ENCODE measurements around the gene CRIP2.

Gene CRIP2

DNA sequence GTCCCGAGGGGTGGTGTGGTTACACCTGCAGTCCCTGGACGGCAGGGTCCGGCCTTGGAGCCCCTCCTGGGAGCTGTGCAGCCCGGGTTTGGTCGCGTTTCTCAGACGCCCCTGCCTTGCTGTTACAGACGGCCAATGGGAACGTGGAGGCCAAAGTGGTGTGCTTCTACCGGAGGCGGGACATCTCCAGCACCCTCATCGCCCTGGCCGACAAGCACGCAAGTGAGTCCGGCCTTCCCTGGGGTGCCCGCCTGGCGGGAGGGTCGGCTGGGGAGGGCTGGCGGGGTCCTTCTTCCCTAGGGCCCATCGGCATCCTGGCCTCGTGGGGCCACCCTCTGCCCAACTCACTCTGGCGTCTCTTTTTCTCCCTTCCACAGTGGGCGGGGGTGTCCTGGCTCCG, 29.3 kb upstream of the CRIP2 start:
- DNase-seq = no peak

DNA sequence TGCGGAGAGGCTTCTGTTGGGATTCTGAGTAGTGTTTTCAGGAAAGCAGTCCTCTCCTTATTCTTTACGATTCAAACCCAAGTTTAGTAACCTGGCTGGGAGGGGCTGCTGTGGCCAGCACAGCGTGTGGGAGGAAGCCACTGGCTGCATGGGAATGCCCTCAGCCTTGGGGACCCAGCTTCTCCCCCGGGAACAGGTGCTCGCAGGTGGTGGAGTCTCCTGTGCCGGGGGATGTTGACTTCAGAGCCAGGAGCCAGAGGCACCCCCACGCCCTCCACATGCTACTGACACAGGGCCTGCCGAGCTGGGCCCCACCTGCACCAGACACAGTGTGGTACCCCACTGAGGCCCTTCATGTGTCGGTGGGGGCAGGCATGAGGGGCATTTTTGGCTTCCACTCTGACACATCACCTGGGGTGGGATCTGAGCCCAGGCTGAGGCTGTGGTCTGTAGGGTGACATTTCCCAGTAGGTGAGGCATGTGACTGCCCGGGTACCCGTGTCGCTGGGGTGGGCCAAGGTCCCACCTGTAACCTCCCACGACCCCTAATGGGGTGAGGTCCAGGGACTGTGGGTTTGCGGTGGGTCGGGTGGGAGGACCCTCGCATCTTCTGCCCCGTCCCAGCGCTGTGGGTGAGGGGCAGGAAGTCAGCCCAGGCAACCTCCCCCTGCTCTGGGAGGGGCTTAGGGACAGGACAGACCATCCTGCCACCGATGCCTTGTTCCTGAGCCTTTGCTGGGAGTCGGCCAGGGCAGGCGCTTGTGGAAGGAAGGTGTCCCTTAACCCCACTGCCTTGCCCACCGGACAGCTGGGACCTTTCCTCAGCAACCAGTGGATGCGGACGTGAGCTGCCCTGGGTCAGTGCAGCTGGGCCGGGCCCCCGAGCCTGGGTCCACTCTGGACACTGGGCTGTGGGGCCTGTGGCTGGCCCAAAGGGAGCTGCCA, 28.4 kb upstream of the CRIP2 start:
- no peak for DNase-seq

DNA sequence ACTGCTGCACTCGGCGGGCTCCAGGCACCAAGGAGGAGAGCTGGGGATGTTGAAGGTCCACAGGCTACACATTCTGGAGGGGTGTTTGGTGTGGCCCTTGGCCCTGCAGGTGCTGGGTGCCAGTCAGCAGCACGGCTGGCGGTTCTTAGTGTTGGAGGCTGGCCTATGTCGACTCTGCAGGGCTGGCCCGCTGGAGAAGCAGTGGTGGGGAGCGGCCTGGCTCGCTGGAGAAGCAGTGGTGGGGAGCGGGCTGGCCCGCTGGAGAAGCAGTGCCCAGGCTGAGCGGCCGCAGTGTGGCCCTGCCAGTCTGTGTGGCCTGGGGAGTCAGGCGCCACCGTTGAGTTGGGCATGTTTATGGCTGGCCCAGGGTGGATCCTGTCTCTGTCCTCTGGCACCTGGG, 27.6 kb upstream of the CRIP2 start:
- DNase-seq = no peak

DNA sequence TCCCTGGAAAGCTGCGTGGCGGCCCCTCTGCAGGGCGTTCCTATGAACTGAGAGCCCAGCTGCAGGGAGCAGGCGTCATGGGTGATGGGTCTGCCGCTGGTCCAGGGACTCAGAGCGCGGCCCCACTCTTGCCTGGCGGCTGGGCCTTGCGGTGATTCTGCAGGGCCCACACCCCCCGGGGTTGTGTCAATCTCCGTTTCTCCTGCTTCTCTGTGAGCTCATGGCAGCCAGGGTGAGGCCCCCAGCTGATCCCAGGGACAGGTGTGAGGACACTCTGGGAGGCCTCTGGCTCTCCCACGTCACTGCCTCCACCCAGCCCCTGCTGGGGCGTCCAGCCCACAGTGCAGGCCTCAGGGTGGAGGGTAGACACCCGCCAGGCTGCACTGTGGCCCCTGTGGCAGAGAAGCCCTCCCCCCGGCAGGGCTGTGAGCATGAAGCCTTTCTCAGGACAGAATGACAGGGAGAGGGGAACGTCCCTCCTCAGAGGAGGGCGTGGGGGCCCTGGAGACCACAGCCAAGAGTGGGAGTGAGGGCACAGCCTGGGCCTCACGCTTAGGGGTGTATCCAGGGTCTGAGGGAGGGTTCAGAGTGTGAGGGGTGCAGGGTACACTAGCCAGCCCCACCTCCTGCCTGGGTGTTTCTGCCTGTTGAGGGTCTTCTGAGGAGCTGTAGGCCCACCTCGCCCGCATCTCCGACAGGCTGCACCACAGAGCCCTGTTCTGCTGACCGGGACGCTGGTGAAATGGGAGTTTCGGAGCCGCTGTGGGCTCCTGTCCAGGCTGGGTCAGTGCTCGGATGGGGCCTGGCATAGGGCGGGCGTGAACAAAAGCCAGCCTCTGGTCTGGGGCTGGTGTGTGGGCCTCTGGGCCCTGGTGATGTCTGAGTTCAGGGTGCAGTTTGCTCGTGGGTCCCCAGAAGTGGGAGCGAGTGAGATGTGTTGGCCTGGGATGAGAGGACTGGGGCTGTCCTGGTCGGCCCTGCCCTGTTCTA, 26.7 kb upstream of the CRIP2 start:
- no peak for DNase-seq

DNA sequence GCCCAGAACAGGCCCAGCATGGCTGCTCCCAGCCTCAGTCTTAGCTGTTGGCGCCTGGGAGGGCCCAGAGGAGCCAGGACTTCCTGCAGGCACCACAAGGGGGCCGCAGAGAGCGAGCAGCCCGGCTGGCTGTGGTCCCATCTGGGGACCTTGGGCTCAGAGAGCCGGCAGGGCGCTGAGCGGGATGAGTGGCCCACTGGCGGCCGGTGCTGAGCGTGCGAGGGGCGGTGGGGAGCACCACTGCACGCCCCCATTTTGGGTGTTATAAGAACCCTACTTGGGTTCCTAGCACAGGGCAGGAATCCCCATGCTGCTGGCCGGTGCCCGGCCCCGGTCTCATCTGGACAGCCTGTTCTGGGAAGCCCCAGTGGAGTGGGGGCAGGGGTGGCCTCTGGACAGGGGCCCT, 25.9 kb upstream of the CRIP2 start:
- DNase-seq = no peak

DNA sequence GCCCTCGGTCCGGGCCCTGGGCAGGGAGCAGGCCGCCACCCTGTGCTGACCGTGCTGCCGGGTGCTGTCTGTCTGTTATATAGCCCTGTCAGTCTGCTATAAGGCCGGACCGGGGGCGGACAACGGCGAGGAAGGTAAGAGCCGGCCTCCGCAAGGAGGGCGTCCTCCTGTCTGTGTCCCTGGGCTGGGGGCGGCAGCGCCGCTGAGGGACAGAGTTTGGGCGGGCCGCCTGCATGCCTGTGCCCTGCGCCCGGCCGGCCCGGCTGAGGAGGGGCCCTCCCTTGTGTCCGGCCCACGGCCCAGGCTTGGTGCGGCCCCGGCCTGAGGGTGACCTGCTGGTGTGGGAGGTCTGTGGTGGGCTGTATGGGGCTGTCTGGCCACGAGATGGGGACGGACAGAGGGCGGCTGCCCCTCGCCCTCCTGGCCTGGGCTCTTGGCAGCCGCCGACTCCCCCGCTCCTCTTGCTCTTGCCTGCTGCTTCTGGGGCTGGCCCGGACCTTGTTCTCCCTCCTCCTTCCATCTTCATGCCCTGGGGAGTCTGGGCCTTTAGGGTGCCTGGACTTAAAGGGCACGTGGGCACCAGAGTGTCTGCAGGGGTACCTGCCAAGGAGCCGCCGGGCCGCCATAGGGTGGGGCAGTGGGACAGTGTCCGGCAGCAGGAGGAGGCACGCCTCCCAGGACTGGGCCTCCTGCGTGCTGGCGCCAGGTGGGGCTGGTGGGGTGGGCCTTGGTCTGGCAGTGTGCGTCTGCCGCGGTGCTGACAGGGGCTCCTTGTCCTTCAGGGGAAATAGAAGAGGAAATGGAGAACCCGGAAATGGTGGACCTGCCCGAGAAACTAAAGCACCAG, 25.1 kb upstream of the CRIP2 start:
- no peak for DNase-seq

DNA sequence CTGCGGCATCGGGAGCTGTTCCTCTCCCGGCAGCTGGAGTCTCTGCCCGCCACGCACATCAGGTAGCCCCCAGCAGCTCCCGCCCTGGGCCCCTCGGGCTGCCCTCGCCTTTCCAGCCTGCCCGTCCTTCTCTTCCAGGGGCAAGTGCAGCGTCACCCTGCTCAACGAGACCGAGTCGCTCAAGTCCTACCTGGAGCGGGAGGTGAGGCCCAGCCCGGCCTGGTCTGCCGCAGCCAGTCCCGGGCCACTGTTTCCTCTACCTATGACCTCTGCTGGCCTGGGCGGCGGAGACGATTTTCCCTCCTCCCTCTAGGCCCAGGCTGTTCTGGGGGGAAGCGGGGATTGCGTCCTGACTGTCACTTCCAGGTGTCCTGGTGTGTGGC, 24.5 kb upstream of the CRIP2 start:
- no peak for DNase-seq

DNA sequence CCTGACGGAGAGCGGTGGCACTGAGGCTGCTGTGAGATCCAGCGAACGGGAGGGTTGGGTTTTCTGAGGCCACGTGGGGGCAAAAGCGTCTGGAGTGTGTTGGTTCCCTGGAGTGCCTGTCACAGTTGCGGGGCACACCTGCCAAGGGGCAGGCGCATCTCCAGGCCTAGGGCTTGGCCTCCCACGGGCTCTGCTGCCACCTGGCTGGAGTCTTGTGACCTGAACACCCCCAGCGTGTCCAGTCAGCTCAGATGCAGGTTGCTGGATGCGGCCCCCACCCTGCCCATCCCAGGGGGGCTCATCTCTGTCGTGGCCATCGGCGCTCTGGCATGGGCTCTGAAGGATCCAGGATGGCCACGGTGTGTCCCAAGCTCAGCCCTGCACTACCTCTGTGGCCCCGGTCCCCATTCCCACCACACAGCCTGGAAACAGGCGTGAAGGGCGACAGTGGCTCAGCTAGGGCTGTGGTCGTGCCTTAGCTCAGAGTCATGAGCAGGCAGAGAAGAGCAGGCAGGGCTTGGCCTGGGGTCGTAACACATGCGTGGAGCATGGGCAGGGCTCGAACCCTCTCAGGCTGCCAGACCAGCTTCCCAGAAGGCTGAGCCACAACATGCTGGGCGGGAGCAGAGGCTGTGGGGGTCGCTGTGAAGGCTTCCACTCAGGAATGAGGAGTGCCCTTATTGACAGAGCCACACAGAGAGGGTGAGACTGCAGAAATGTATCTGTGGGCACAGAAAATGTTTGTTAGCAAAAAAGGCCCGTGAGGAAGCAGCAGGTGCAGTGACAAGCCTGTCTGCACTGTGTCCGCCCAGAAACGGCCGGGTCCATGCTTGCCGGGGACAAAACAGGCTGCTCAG, 23.5 kb upstream of the CRIP2 start:
- no peak for DNase-seq

DNA sequence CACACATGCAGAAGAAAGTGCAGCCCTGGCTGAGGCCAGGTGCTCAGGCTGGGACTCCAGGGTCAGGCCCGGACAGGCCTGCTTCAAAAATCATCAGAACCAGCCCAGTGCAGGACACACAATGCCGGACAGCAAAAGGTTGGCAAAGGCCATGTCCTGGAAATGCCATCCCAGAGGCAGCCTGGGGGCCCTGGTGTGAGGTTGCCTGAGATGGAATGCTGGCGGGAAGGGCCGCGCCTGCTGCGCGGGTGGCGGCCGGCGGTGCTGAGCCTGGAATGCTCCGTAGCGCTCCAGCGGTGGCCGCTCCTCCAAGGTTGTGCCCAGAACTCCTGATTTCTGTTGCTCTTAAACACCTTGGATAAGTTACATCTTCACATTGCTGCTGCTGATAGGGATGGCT, 21.7 kb upstream of the CRIP2 start:
- DNase-seq = no peak

DNA sequence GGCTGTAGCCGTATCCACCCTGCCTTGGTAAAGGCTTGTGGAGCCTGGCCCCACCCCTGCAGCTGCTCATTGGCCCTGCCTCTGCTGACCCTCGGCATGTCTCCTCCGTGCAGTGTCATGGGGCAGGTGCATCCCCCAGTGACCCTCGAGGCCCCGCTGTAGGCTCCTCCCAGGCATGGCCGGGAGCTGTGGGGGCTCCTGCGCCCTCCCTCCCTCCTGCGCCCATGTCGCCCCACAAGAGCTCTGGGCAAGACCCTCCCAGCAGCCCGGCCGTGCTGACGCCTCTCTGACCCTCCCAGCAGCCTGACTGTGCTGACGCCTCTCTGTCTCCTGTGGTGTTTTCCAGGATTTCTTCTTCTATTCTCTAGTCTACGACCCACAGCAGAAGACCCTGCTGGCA, 20.8 kb upstream of the CRIP2 start:
- DNase-seq = no peak

DNA sequence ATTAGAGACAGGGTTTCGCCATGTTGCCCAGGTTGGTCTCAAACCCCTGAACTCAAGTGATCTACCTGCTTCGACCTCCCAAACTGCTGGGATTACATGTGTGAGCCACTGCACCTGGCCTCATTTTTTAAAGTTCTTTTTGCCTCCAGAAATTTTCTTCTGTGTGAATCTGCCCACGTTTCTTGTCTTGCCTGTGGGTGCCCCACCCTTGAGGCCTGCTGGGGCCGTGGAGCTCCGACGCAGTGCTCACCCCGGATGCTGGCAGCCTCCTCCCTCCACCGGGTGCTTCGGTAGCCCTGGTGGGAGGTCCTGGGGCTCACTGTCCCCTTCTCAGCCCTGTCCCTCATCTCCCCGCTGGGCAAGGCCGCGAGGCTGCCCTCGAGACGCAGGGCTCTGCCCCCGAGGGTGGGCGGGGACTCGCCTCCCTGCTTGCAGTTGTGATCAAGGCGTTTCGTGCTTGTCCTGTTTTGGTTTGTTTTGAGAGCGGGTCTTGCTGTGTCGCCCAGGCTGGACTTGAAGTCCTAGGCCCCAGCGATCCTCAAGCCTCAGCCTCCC, 19.5 kb upstream of the CRIP2 start:
- no peak for DNase-seq

DNA sequence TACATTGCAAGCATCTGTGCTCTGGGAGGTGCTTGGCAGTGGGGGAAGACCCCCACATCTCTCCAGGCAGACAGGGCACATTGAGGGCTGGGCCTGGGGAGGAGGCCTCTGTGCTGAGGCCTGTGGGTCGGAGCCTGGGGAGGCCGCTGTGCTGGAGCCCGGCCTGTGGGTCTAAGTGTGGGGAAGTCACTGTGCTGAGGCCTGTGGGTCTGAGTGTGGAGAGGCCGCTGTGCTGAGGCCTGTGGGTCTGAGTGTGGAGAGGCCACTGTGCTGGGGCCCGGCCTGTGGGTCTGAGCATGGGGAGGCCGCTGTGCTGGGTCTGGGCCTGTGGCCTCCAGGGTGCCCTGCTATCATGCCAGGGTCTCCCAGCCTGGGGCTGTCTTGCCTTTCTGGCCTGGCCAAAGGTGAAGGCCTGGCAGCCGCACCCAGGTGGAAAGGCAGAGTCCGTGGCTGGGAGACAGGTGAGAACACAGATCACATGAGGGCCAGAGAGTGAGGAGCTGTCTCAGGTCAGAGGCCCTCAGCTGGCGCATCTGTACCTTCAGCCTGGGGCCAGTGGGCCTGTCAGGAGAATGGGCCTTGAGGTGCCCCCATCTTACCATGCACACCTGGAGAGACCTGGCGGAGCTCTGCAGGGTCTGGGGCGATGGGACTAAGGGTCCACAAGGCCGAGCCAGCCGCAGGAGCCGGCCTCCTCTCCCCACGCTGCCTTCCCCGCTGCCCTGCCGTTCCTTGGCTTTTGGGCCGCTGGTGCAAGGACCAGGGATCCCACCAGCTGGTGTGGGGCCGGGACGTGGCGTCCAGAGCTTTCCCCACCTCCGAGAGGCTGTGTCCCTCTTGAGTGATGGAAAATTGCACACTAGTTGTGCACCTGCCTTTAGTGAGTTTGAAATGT, 18.6 kb upstream of the CRIP2 start:
- DNase-seq = no peak

DNA sequence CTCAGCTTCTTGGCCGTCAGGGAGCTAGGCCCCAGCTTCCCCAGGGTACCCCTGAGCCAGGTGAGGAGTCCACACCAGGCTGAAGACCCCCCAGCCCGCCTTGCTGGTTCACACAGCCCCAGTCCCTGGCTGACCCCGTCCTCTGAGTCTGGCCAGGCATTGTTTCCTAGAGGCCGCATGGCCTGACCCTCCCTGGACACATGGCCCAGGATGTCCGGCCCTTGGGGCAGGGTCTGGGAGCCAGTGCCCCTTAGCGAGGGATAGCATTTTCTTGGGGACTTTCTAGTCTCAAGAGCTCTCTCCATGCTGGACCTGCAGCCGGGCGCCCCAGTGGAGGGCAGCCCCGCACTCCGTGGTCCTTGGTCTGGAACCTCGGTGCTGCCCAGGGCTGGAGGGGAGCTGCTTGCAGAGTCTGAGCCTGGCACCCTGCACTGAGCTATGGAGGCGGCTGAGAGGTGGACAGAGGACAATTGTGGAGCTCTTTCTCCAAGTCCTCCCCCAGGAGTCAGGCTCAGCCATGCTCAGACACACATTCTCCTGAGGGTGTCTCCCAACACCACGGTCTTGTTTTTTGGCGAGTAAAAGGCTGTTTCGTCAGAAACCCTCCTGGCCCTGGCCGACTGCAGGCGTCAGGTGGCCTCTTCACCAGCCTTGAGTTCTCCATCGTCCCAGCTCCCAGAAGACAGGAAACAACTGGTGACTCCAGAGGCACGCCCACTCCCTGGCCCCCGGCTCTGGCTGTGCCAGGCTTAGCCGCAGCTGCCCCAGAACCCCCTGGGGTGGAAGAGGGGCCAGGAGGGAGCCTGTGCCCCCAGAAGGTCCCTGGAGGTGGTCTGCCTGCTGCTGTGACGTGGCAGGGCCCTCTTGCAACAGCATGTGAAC, 17.6 kb upstream of the CRIP2 start:
- no peak for DNase-seq

DNA sequence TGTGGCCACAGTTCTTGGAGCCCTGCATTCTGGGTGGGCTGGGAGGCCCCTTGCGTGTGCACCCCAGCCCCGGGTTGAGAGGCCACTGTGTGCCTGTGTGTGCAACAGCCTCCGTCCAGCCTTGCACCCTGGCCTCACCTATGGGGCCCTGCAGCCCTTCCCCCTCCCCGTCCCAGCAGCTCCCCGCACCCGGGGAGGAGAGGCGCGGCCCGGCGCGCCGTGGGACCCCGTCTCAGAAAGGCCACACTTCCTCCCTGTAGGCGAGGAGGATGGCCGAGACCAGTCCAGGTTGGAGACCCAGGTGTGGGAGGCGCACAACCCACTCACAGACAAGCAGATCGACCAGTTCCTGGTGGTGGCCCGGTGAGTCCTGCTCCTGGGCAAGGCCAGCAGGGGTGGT, 16.6 kb upstream of the CRIP2 start:
- DNase-seq = no peak

DNA sequence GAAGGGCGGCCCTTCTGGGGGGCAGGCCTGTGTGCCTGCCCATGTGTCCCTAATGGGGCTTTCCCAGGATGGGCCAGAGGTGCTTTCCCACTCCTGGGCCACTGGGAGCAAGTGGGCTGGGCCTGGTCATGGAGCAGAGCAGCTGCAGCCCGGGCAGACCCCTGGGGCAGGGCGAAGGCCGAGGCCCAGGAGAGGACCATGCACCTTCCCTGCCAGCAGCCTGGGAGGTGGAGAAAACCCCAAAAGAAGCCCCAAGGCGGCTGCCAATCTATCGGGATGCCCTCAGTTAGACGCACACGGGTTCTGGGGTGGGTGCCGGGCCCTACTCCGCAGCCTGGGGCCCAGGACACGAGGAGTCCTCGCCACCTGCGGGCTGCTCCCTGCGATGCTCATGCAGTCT, 16.1 kb upstream of the CRIP2 start:
- DNase-seq = no peak

DNA sequence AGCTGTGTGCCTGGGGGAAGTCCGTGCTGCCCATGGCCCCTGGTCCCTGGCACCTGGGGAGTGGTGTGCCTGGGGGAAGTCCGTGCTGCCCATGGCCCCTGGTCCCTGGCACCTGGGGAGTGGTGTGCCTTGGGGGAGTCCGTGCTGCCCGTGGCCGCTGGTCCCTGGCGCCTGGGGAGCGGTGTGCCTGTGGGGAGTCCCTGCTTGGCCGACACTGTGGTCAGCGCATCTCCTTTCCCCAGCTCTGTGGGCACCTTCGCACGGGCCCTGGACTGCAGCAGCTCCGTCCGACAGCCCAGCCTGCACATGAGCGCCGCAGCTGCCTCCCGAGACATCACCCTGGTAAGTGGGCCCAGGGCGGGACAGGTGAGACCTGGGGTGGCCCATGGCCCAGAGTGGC, 14.5 kb upstream of the CRIP2 start:
- no peak for DNase-seq

DNA sequence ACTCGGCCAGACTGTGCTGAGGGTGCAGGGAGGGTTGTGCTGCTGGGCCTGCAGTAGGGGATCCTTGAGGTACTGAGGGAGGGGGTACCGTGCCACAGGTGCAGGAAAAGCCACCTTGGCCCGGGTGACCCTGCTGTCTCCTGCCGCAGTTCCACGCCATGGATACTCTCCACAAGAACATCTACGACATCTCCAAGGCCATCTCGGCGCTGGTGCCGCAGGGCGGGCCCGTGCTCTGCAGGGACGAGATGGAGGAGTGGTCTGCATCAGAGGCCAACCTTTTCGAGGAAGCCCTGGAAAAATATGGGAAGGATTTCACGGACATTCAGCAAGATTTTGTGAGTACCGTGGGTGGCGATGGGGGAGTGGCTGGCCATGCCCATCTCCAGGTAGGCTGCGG, 14.0 kb upstream of the CRIP2 start:
- DNase-seq = no peak

DNA sequence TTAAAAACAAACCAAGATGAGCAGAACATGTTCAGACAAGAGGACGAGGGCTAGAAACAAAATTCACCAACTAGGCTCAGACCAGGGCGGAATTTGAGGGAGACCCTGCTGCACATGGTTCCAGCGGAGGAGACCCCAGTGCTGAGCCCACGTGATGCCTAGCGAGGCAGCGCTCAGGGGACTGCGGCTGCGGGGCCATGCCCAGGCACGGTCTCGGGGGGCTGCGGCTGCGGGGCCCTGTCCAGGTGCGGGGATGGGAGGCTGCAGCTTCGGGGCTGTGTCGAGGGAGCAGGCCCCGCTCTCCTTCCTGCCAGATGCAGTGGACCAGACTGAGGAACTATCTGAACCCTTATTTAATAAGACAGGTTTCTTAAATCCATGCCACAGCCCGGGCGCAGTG, 12.7 kb upstream of the CRIP2 start:
- no peak for DNase-seq

DNA sequence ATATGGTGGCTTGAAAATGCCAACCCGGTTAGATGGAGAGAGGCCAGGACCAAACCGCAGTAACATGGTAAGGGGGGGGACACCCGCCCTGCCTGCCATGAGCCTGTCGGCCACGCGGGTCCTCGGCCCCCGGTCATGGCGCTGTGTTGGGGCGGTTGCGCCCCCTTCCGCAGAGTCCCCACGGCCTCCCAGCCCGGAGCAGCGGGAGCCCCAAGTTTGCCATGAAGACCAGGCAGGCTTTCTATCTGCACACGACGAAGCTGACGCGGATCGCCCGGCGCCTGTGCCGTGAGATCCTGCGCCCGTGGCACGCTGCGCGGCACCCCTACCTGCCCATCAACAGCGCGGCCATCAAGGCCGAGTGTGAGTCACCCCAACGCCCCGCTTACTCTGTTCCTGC, 10.1 kb upstream of the CRIP2 start:
- DNase-seq = no peak
